Esophagus squamous epithelium (tissue), 4 donors: ENCODE data around the gene CYTIP.
A peak's percentile ranks its signal among the peaks of the same experiment; 100 is the strongest.

ENCODE experiments used
- POLR2A ChIP-seq, 4 donors: fragments of 450-650 bp; IDR thresholded peaks; one replicate each; pipeline ENCODE4 v1.6.1; 2017; ENCODE audit warnings: antibody characterized with exemption in 4 of 4, mild to moderate bottlenecking in 4 of 4, moderate library complexity in 3 of 4
- TF ChIP-seq, protein P1 (sequence below), 6 experiments: fragments of 450-650 bp in 4 of 6; fragments of 200-600 bp in 2 of 6; sonication (generic) in 2 of 6; IDR thresholded peaks; one replicate each; pipeline ENCODE4 v1.5.1; 2016 to 2019; ENCODE audit warnings: antibody characterized with exemption in 6 of 6, mild to moderate bottlenecking in 4 of 6, moderate library complexity in 4 of 6

DNA sequence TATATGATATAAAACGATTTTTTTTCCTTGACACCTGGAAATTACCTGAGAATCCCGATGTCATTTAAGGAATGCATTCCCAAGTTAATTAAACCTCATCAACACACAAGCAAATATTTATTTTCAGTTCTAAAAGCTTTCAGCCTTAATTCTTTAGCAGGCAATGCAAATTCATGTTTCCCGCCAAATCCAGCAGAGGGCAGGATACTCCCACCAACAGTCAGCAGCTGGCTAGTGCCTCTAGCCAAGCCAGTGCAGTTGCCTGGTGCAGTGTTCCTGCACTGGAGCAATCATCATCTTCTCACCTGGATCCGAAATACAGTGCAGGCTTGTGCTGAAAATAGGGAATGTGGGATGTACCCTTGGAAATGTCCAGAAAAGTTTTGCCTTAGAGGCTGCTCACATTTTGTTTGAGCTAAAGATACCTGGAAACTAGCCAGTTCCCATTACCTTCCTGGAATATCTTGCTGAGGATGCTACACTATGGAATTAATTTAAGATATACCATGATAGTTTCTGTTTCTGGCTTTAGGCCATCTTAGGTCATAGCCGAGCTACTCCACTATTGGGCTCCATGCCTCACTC lies 48.4 kb upstream of the CYTIP start:
- TF ChIP-seq, protein P1, sequence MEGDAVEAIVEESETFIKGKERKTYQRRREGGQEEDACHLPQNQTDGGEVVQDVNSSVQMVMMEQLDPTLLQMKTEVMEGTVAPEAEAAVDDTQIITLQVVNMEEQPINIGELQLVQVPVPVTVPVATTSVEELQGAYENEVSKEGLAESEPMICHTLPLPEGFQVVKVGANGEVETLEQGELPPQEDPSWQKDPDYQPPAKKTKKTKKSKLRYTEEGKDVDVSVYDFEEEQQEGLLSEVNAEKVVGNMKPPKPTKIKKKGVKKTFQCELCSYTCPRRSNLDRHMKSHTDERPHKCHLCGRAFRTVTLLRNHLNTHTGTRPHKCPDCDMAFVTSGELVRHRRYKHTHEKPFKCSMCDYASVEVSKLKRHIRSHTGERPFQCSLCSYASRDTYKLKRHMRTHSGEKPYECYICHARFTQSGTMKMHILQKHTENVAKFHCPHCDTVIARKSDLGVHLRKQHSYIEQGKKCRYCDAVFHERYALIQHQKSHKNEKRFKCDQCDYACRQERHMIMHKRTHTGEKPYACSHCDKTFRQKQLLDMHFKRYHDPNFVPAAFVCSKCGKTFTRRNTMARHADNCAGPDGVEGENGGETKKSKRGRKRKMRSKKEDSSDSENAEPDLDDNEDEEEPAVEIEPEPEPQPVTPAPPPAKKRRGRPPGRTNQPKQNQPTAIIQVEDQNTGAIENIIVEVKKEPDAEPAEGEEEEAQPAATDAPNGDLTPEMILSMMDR (IDR thresholded peaks at IDR 0.05) = peak; percentile 45 to 75 (median 60)
- TF ChIP-seq POLR2A (IDR thresholded peaks at IDR 0.05) = no peak
